Measurements from ENCODE around the gene COBLL1.

Gene COBLL1

GRCh38 chr2:164755952-164756351 lies 85.7 kb downstream of the COBLL1 start:
- no peak for DNase-seq

- no peak for DNase-seq
Measured at GRCh38 chr2:164754157-164755093, 87.2 kb downstream of the COBLL1 start.

- no peak for DNase-seq
Measured at GRCh38 chr2:164752956-164753355, 88.7 kb downstream of the COBLL1 start.

- DNase-seq, result no peak
Measured at GRCh38 chr2:164747783-164748433, 93.7 kb downstream of the COBLL1 start.

- no peak for DNase-seq
Measured at GRCh38 chr2:164747140-164747539, 94.5 kb downstream of the COBLL1 start.

GRCh38 chr2:164746713-164747112 lies 94.9 kb downstream of the COBLL1 start:
- no peak for DNase-seq

- DNase-seq, result no peak
Measured at GRCh38 chr2:164745012-164745797, 96.4 kb downstream of the COBLL1 start.

GRCh38 chr2:164742738-164743317 lies 98.8 kb downstream of the COBLL1 start:
- DNase-seq, result no peak

- no peak for DNase-seq
Measured at GRCh38 chr2:164739966-164740365, 101.7 kb downstream of the COBLL1 start.

- DNase-seq, result peak; percentile 53
Measured at GRCh38 chr2:164737612-164738081, 104.0 kb downstream of the COBLL1 start.

- DNase-seq, result no peak
Measured at GRCh38 chr2:164735309-164735919, 106.2 kb downstream of the COBLL1 start.

- no peak for DNase-seq
Measured at GRCh38 chr2:164734196-164734595, 107.4 kb downstream of the COBLL1 start.

- no peak for DNase-seq
Measured at GRCh38 chr2:164725542-164725941, 116.1 kb downstream of the COBLL1 start.

GRCh38 chr2:164722616-164723338 lies 118.8 kb downstream of the COBLL1 start:
- no peak for DNase-seq

- DNase-seq, result no peak
Measured at GRCh38 chr2:164721430-164721829, 120.2 kb downstream of the COBLL1 start.

- no peak for DNase-seq
Measured at GRCh38 chr2:164719996-164720941, 121.4 kb downstream of the COBLL1 start.

GRCh38 chr2:164717000-164717803 lies 124.4 kb downstream of the COBLL1 start:
- DNase-seq, result no peak

GRCh38 chr2:164714471-164714870 lies 127.2 kb downstream of the COBLL1 start:
- no peak for DNase-seq

- no peak for DNase-seq
Measured at GRCh38 chr2:164711766-164712138, 129.9 kb downstream of the COBLL1 start.

Data from femur (tissue), 1 donor.